Mesothelial cell of epicardium (in vitro differentiated cells): Measurements from ENCODE around the gene PNPLA5. TPM values are rescaled to one million over a fixed set of nuclear protein-coding genes. Genes with fewer than 3 reads are reported as not detected.

Source experiments
- DNase-seq, 2 experiments: peaks; one replicate each; pipeline ENCODE4 v3.0.0; 2021; ENCODE audit warnings: low spot score in 2 of 2; ENCODE audit not compliant: unreplicated experiment in 2 of 2
- H3K27ac Mint-ChIP-seq: 2 replicates; pipeline ENCODE4 v1.8.0; 2021; ENCODE audit warnings: mixed read lengths
- H3K27me3 Mint-ChIP-seq: 2 replicates; pipeline ENCODE4 v1.8.0; 2021; ENCODE audit warnings: low read depth, mixed read lengths
- H3K36me3 Mint-ChIP-seq: 2 replicates; pipeline ENCODE4 v1.8.0; 2021; ENCODE audit warnings: mixed read lengths
- H3K4me1 Mint-ChIP-seq: 2 replicates; pipeline ENCODE4 v1.8.0; 2021; ENCODE audit warnings: mixed read lengths
- H3K4me3 Mint-ChIP-seq: 2 replicates; pipeline ENCODE4 v1.8.0; 2021; ENCODE audit warnings: mild to moderate bottlenecking, moderate library complexity, mixed read lengths
- H3K9me3 Mint-ChIP-seq: 2 replicates; pipeline ENCODE4 v1.8.0; 2021; ENCODE audit warnings: mixed read lengths
- CTCF ChIP-seq: fragments of 200-600 bp; sonication (generic); IDR thresholded peaks from one replicate; pipeline ENCODE4 v1.5.0; 2021; ENCODE audit warnings: antibody characterized with exemption; ENCODE audit not compliant: unreplicated experiment
- total RNA-seq: library from RNA; stranded (reverse); gene quantifications from 3 replicates; pipeline ENCODE4 v1.2.1, GENCODE V29; 2021

PNPLA5 gene
- total RNA-seq, 1 donor from 2014 or later = not detected

- H3K4me3 Mint-ChIP-seq = no peak overlapping the region
- peaks cover 86% of the 10 kb centered on the region for H3K27me3 Mint-ChIP-seq
- no peak overlapping the region for H3K27ac Mint-ChIP-seq
- H3K36me3 Mint-ChIP-seq = no peaks in the 10 kb centered on the region
- no peaks in the 10 kb centered on the region for H3K9me3 Mint-ChIP-seq
- no peak for DNase-seq
- no peak for TF ChIP-seq CTCF
- H3K4me1 Mint-ChIP-seq = no peaks in the 10 kb centered on the region
Observed at GRCh38 chr22:43892183-43892894, 526 bp upstream of the PNPLA5 start.

GRCh38 chr22:43890901-43891331 is 897 bp downstream of the PNPLA5 start:
- DNase-seq = no peak
- Mint-ChIP-seq H3K27me3 (peaks cover 90% of the 10 kb centered on the region), H3K27ac (no peak overlapping the region), H3K9me3 (no peaks in the 10 kb centered on the region), H3K36me3 (no peaks in the 10 kb centered on the region), H3K4me1 (no peaks in the 10 kb centered on the region), H3K4me3 (no peak overlapping the region)
- no peak for TF ChIP-seq CTCF

DNA sequence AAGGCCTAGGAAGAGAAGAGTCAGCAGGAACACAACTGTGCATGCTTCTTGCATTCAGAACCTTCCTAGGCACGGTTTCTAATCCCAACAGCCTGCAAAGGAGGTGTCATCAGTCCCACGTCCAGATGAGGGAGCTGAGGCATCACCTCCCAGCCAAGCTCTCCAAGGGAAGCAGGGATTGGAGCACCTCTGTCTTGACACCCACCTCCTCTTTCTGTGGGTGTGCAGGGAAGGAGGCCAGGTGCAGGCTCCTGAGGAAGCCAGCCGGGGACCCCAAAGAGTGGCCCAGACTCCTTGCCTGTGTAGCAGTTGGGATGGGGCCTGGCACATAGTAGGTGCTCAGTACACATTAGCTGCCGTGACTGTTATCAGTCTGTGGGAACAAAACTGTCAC is 2.0 kb downstream of the PNPLA5 start:
- H3K4me3 Mint-ChIP-seq = no peak overlapping the region
- TF ChIP-seq CTCF = no peak
- H3K36me3 Mint-ChIP-seq = no peaks in the 10 kb centered on the region
- no peak for DNase-seq
- no peaks in the 10 kb centered on the region for H3K4me1 Mint-ChIP-seq
- no peaks in the 10 kb centered on the region for H3K9me3 Mint-ChIP-seq
- H3K27me3 Mint-ChIP-seq = peaks cover 90% of the 10 kb centered on the region
- H3K27ac Mint-ChIP-seq = no peak overlapping the region

DNA sequence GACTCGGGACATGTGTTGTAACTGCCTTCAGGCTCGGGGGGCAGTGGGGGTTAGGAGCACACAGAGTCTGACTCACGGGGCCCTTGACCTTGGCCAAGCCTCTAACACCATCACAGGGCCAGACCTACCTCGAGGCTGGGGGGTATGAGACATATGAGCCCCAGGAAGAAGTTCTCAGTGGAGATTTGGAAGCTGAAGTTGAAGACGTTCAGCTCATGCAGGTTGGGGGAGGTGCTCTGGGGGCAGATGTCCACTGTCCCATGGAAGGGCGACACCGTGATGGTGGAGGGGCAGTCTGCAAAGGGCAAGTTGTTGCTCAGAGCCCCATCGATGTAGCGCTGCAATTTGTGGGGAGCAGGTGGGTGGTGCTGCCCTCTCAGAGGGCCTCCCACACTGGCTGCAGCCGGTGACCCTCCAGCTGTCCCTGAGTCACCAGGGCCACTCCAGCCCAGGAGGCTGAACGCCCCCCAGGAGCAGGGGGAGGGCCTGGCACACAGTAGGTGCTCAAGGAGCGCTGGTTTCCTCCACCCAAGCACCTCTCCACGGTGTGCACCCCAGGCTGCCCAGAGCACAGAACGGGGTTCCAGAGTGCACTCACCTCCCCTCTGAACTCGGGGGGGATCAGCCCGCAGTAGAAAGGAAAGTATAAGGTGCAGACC is 2.5 kb downstream of the PNPLA5 start:
- Mint-ChIP-seq H3K36me3 (no peaks in the 10 kb centered on the region), H3K9me3 (no peaks in the 10 kb centered on the region), H3K27me3 (peaks cover 89% of the 10 kb centered on the region), H3K4me3 (no peak overlapping the region), H3K27ac (no peak overlapping the region), H3K4me1 (no peaks in the 10 kb centered on the region)
- no peak for DNase-seq
- no peak for TF ChIP-seq CTCF

DNA sequence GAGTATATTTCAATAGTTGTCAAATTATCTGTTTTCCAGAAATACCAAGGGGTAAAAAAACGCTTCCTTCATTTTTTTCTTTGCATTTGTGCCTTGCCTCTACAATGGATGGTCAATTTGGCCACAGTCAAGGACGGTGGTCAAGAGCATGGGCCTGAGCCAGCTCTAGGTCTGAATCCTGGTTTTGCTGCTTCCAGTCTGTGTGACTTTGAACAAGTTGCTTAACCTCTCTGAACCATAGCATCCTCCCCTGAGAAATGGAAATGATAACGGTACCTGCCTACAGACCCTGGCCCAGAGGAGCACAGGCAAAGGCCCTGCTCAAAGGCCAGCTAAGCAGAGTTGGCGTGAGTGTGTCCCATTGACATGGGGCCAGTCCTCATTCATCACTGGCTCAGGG is 3.1 kb downstream of the PNPLA5 start:
- Mint-ChIP-seq H3K27ac (no peak overlapping the region), H3K4me1 (no peaks in the 10 kb centered on the region), H3K4me3 (no peak overlapping the region)

More for the DNA sequence above, 3.1 kb downstream of the PNPLA5 start:
- DNase-seq = no peak
- TF ChIP-seq CTCF = no peak
- H3K9me3 Mint-ChIP-seq = no peaks in the 10 kb centered on the region
- peaks cover 83% of the 10 kb centered on the region for H3K27me3 Mint-ChIP-seq
- H3K36me3 Mint-ChIP-seq = no peaks in the 10 kb centered on the region
